GM21423 (cell line): ENCODE measurements around the gene ASCL2.

Experiments used
- ATAC-seq: cut with Tn5 transposase; IDR thresholded peaks from one replicate; pipeline ENCODE4 v1.9.1; 2021; ENCODE audit warnings: mild to moderate bottlenecking, moderate library complexity; ENCODE audit not compliant: unreplicated experiment

ASCL2 gene

DNA sequence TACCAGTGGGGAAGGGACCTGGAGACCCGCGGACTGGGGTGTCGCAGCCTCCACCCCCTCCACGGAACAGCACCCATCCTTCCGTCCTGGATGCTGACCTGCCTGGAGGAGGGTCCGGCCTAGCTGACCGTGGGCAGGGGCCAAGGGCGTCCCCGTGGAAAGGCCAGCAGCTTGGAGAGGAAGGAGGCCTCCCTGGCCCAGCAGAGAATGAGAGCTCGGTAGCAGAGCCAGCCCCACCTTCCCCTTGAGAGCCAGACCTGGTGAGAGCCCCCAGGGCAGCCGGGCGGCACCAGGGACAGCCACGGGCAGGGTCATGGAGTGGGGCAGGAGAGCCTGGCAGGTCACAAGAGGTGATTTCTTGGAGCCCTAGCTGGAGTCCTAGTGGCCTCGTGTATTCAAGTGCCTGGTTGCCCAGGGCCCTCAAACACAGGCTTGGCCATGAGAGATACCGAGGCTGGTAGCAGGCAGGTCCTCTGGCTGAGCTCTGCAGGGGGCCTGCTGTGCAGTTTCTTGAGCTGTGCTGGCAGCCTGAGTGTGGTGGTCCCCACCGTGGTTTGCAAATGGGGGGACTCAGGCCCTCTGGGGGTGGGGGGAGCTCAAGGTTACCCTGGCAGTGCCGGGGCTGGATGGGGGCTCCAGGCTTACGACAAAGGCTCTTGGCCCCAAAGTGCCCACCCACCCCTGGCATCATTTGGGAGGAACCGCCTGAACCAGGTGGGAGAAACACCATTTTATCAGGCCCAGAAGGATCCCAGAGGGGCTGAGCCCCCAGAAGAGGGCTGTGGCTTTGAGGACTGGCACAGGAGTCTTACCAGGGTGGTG, 39.1 kb upstream of the ASCL2 start:
- ATAC-seq: no peak

DNA sequence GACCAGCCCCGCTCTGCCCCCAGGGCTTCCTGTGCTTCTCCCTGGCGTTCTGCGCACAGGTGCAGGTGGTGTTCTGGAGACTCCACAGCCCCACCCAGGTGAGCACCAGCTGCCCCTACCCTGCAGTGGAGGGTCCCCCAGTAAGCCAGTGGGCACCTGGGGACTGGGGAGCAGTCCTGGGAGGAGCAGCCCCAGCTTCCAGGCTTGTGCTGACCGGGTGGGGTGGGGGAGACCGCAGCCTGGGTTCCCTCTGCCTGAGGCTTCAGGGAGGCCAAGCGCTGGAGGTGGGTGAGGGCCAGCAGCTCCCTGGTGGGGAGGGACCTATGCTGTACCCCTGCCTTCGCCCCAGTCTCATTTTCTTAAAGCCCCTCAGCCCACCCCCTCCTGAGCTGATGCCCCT, 38.3 kb upstream of the ASCL2 start:
- ATAC-seq: no peak

DNA sequence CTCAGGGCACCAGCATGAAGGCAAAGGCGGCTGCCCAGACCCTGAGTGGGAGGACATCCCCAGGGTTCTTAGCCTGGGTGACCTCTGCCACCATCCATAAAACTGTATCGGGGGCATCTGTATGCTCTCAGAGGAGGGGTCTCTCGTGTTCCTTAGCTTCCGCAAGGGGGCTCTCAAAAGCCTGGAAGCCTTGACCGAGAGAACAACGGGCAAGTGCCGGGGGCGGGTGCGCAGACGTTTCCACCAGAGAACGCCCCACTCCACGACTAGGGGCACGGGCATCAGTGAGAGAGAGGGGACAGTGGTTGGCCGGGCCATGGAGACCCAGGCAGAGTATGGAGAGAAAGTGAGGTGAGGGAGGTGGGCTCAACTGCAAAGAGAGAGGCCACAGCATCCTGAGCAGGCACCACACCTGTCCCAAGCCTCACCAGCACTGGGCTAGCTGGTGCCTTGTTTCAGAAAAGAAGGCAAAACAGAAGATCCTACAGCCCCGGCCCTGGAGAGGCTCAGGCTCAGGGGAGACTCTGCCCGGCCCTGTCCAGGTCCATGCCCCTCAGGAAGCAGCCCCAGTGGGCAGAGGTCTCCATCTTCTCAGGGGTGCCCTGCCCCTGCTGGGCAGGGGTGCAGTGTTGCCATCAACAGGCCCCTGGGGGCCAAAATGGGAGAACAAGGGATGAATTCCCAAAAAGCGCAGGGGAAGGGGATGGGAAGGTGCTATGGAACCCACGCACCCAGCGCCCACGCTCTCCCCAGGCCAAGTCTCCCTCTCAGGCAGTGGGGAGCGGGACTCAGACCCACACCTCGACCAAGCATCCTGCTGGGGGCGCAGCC, 37.3 kb upstream of the ASCL2 start:
- ATAC-seq: no peak

DNA sequence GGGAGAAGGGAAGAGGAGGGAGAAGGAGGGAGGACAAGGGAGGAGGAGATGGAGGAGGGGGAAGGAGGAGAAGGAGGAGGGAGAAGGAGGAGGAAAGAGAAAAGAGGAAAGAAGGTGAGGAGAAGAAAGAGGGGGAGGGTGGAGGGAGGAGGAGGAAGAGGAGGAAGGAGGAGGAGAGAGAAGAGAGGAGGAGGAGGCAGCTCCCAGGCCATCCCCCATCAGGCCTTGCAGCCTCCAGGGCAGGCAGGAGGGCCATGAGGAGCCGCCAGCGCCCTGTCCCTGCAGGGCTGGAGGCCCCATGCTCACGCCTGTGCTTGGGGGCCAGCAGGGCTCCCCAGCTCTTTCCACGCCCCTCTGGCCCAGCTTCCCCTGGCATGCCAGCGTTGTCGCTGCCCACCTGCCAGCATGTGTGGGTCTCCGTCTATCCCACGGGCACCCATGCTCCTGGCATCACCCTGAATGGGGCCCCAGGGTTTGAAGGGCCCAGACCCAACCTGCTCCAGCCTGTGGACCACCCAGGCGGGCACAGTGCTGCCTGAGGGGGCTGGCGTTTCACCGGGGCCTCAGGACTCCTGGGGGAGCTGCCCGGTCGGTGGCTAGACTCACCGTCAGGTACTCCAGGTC, 36.6 kb upstream of the ASCL2 start:
- ATAC-seq: no peak

DNA sequence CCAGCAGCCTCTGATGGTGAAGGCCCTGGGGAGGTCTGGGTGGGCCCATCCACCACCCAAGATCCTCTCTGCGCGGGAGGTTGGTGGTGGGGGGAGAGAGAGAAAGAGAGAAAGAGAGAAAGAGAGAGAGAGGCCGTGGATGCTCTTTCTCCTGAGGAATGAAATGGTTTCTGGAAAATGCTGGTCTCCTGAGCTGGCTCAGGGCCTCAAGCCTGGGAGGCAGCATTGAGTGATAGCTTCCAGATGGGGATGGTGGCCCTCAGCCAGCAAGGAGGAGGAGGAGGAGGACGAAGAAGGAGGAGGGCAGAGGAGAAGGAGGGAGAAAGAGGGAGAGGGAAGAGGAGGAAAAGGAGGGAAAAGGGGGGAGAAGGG, 36.0 kb upstream of the ASCL2 start:
- no peak for ATAC-seq

DNA sequence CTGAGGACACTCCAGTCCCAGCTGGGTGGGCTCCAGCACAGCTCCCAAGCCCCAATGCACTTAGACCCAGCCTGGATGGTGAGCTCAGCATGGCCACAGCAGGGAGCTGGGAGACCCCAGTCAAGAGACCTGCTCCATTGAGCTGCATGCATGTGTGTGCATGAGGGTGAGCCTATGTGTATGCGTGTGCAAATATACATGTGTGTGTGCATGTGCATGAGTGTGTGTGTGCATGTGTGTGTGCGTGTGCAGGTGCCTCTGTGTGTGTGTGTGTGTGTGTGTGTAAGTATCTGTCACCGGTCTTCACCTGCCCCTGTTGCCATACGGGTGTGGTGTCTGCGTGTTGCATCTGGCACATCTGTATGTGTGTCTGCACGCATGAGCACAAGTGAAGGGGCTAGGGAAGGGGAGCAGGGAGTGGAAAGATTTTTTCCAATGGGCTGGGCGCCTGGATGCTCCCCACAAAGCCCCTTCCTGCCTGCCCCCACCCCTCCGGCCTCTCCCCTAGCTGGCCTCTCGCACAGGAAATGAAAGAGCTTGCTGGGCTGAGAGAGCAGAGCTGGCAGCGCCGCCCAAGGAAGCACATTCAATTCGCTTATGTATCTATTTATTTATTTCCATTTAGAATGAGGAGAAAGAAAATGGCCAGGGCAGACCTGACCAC, 35.5 kb upstream of the ASCL2 start:
- no peak for ATAC-seq

DNA sequence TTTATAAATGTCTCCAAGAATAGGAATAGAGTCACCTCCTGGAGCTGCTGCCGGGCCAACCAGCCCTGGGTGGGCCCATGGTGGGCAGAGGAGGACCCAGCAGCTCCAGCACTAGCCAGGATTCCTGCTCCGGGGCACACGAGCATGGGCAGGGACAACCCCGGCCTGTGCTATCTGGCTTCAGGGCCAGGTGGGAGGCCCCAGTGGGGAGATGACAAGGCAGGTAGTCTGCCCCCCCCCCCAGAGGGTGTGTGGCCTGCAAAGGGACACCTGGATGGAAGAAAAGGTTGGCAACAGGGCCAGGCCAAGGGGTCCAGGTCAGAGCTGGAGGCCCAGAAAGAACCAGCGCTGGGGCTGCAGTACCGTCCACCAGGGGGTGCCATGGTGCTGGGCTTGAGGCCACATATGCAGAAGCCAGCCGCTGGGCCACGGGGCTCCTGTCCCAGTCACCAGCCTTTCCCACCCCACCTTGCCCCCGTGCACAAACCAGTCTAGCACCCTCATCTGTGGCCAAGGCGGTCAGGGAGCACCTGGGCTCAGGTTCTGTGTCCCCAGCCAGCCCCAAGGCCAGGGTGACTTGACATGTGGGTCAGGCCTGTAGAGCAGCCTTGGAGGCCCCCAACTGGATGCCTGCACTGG, 34.9 kb upstream of the ASCL2 start:
- ATAC-seq: no peak

DNA sequence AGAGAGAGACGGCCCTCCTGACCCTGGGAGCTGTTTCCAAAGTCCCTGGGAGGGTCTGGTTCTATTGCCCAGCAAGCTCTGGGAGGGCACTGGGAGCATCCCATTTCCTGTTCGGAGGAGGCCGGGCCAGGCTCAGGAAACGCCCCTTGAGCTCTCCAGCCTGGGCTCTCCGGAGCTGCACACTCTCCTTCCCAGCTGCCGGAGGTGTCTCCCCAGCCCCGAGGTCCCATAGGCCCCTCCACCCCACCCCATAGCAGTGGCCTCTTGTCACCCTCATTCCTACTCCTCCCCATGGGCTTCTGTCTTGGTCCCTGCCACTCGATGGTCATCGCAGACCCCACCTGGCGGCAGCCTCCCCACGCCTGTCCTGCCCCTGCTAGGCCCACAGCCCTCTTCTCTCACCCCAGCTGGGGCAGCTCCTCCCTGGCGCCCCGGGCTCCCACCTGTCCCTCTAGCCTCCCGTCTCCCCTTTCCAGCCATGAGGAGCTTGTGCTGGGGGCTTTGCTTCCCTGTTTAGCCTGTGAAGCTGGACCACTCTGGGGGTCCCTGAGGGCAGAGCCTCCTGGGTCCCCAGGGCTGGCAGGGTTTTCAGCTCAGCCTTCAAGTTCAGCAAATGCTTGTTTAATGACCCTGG, 34.2 kb upstream of the ASCL2 start:
- no peak for ATAC-seq

DNA sequence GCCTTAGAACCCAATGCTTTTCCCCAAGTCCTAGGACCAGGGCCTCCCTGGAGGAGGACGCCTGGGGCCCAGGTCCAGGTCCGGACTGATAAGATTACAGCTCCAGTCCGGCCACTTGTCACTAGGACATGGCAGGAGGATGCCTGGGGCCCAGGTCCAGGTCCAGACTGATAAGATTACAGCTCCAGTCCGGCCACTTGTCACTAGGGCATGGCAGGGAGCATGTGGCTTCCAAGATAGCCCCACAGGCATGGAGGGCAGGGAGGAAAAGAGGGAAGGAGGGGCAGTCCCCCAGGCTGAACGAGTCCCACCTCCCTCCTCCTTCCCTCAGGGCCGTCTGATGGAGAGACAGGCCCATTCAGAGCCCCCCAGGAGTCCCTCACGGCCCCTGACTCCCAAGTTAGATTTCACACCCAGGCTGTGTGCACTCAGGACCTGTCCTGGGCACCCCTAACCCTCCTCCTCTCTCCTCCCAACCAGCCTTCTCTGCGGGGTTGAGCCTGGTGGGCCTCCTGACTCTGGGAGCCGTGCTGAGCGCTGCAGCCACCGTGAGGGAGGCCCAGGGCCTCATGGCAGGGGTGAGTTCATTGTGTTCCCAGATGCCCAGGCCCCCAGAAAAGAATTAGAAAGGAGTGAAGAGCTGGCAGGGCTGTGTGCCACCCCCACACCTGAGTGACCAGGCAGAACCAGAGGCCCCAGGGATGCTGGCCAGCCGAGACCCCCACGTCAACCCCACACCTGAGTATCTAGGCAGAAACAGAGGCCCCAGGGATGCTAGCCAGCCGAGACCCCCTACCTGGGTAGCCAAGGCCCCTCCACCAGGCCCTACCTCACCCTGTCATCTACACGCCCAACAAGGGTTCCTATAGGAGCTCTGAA, 33.5 kb upstream of the ASCL2 start:
- no peak for ATAC-seq

DNA sequence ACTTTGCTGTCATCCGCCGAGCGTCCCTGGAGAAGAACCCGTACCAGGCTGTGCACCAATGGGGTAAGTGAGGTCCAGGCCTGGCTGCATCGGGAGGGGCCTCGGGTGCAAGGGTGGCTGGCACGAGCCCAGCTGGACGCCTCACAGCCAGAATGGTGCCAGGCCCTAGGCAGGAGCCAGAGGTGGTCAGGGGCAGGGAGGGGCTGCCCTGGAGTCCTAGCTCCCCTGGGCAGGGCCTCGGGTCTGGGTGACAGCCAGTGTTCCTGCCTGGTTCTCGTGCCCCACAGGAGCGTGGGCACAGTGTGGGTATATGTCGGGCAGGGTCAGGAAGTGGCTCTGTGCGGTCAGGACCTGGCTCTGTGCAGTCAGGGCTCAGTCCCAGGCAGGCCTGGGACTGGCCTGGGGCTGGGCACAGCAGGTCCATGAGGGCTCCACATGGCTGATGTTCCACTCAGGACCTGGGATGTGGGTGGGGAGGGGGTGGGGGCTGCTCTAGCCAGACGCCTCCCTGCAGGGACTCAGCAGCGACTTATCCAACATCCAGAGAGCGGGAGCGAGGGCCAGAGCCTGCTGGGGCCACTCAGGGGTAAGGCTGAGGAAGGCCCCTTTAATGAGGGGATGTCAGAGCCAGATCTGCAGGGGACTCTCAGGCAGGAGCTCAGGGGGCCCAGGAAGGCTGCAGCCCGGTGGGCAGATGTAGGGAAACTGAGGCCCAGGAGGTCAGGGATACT, 32.7 kb upstream of the ASCL2 start:
- no peak for ATAC-seq

DNA sequence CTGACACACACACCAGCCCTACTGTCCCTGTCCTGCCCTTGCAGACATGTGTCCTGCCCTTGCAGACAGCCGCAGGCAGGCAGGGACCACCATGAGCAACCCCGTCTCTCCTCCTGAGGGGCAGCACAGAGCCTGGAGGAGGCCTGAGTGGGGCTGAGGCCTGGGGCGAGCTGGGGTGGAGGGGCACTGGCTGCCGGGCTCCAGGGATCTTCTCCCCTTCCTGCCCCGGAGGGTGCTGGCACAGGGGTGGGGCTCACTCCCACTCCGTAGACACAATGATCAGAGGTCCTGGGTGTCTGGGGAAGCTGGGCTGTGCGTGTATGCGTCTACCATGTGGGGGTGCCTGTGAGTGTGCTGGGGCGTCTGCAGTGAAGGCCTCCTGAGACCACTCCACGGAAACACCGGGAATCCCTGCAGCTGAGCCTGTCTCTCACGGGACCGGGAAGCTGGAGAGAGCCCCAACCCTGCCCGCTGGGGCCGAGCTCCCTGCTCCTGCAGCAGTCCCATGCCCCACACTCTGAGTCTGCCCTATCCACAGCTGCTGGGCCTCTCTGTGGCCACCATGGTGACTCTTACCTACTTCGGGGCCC, 32.0 kb upstream of the ASCL2 start:
- ATAC-seq: peak; percentile 14

DNA sequence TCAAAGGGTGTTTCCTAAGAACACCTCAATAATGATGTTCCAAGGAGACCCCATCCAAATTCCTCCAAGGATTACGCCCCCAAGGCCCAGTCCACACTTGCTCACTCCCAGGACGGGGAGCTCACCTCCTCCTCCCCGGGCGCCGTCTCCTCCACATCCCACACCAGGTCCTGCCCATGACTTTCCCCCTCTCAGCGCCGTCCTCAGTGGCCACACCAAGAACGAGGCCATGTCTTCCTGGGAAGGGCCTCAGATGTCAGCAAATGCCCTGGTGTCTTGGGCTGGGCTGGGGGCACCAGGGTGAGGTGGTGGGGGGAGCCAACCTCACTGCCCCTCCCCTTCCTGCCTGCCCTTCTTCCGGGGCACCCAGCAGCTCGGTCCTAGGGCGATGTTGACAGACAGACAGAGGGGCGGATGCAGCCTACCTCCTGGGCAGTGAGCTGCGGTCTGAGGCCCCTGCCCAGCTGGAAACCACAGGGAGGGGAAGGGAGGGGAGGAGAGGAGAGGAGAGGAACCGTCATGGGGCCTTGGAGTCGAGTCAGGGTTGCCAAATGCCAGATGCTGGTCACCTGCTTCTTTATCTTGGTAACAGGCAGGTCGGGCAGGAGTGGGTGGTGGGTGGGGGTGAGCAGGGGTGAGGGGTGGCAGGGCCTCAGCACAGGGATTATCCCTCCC, 31.4 kb upstream of the ASCL2 start, which contains the start of the genes C11orf21 and TSPAN32:
TSS of gene C11orf21 (minus strand) at position 288 of the 675 bp plus-strand sequence. CDS start at position 178, 110 bp downstream.
TSS of gene TSPAN32 (plus strand) at position 383 of the 675 bp plus-strand sequence. CDS start at position 520, 137 bp downstream.
- ATAC-seq: peak; percentile 61

DNA sequence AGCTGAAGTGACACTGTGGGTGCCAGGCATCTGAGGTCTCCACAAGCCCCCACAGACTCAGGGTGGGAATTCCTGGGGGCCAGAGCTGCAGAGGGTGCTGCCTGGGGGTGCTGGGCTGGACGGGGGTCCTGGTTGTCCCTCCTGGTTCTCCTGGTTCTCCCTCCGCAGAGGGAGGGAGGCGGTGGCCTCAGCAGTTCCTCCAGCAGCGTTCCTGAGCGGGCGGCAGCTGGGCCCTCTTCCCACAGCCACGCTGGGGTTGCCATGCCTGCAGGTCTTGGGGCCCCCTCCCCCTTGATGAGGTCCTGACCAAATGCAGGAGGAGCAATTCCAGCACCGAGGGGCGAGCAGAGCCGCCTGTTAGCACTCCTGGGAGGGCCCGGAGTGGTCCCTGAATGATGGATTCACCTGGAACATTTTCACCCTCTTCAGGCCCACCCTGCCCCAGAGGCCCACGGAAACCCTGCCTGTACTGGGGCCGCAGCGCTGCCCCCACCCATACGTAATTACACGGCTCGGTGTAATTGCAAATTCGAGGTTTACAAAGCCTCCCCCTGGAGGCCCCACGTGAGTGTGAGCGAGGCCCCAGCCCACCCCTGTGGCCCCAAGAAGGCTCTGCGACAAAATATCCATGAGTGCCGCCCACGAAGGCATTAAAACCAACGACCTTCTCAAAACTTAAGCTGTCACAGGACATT, 30.7 kb upstream of the ASCL2 start:
- ATAC-seq: no peak

DNA sequence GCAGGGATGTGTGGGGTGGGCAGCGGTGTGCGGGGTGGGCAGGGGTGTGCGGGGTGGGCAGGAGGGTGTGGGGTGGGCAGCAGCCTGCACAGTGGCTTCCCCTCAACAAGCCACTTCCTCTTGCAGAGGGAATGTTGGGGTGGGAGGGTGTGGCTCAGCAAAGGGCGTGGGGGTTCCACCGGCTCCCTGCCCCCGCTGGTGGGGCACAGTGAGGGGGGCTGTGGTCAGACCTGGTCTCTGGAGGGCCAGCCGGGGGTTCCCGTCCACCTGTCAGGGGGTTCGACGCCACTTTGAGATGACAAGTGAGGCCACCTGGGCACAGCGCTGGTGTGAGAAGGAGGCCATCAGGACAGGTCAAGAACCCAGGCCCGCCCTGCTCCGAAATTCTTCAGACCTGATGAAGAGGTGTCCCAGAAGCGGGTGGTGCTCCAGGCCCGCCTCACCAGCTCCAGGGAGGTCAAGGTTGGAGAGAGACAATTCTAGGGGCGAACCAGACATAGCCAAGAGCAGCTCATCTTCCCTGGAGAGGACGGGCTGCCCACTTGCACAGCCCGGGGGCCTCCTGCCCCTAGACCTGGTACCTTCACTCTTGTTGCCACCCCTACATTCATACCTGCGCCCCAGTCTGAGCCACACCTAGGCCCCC, 30.0 kb upstream of the ASCL2 start:
- no peak for ATAC-seq

DNA sequence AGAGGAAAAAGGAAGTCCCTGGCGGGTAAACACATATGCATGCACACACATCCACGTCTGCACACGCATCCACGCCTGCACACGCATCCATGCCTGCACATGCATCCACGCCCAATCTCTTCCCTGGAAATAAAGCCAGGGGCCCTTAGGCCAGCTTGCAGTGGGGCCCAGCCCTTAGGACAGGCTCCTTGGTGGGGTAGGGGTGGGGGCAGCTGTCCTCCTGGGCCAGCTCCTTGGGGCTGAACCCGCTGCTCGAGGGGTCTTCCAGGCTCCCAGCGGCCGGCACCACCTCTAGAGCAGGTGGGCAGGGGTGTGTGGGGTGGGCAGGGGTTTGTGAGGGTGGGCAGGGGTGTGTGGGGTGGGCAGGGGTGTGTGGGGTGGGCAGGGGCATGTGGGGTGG, 29.4 kb upstream of the ASCL2 start:
- no peak for ATAC-seq
